ENCODE data around the gene CCL16. TPM values are rescaled to one million over a fixed set of nuclear protein-coding genes. Genes with fewer than 3 reads are reported as not detected.

The CCL16 gene
- total and polyA plus RNA-seq, 3 donors from 2014 or later: 0.24 TPM; not detected in 2

- no peak for TF ChIP-seq CTCF (IDR thresholded peaks at IDR 0.05)
- no peak for TF ChIP-seq POLR2A (IDR thresholded peaks at IDR 0.05)
- Histone ChIP-seq H3K36me3 (ENCODE audit: low read depth, missing control alignments) (no peaks in the 10 kb centered on the region), H3K4me1 (no peaks in the 10 kb centered on the region), H3K27me3 (no peaks in the 10 kb centered on the region), H3K9me3 (no peaks in the 10 kb centered on the region), H3K4me3 (no peak overlapping the region), H3K27ac (no peak overlapping the region)
- WGBS, 2 donors: 85 to 95% methylated on average over 2 of the region's 2 CpGs
- intact Hi-C loops (cut with DNase I; ENCODE audit: low total_unique reads): no loop called here
- DNase-seq: no peak
These were observed 9.8 kb upstream of the CCL16 start for GRCh38 chr17:35991075-35991474.

DNA sequence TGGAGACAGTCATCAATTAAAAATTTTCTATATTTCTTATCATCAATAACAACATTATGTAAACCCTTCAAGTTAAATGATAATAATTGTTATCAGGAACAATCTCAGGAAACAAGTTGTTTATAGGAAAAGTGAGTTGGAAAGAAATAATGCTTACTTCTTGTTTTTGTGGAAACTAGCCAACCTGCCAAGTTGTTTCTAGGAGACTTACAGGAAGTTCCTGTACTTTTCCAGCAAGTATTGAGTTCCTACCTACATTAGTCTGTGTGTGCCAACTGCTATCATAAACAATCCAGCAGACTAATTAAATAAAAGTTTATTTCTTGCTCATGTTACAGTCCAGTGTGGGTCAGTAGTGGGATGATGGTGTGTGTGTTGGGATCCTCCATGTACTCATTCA, 6.9 kb upstream of the CCL16 start:
- no peaks in the 10 kb centered on the region for H3K27me3 ChIP-seq
- H3K27ac ChIP-seq: no peak overlapping the region
- intact Hi-C loops (cut with DNase I; ENCODE audit: low total_unique reads): no loop called here
- no peaks in the 10 kb centered on the region for H3K4me1 ChIP-seq
- H3K4me3 ChIP-seq: no peak overlapping the region
- DNase-seq: no peak
- no peaks in the 10 kb centered on the region for H3K36me3 ChIP-seq (ENCODE audit: low read depth, missing control alignments)
- no peaks in the 10 kb centered on the region for H3K9me3 ChIP-seq
- TF ChIP-seq CTCF (IDR thresholded peaks at IDR 0.05) (no peak), POLR2A (IDR thresholded peaks at IDR 0.05) (no peak)

- Histone ChIP-seq H3K9me3 (no peaks in the 10 kb centered on the region), H3K27ac (no peak within 1 kb of the TSS), H3K27me3 (no peaks in the 10 kb centered on the region), H3K36me3 (ENCODE audit: low read depth, missing control alignments) (no peaks in the 10 kb centered on the region), H3K4me3 (no peak within 1 kb of the TSS), H3K4me1 (no peaks in the 10 kb centered on the region)
- TF ChIP-seq POLR2A (IDR thresholded peaks at IDR 0.05) (no peak), CTCF (IDR thresholded peaks at IDR 0.05) (no peak)
- intact Hi-C loops (cut with DNase I; ENCODE audit: low total_unique reads): no loop called here
- 61 to 76% methylated on average over 1 of the region's 1 CpG for WGBS, 2 donors
- DNase-seq: no peak
These were observed 5.3 kb upstream of the CCL16 start, which contains the start of gene CCL14 for GRCh38 chr17:35986643-35987042. CCL14 (minus strand) TSS chr17:35986729; CDS start chr17:35986649, 80 bp downstream.

- Histone ChIP-seq H3K4me3 (no peak overlapping the region), H3K36me3 (ENCODE audit: low read depth, missing control alignments) (no peaks in the 10 kb centered on the region), H3K4me1 (no peaks in the 10 kb centered on the region), H3K27me3 (no peaks in the 10 kb centered on the region), H3K9me3 (no peaks in the 10 kb centered on the region), H3K27ac (no peak overlapping the region)
- TF ChIP-seq CTCF (IDR thresholded peaks at IDR 0.05) (no peak), POLR2A (IDR thresholded peaks at IDR 0.05) (no peak)
- WGBS, 2 donors: 94 to 98% methylated on average over 6 of the region's 6 CpGs
- DNase-seq: no peak
- intact Hi-C loops (cut with DNase I; ENCODE audit: low total_unique reads): no loop called here
These were observed 2.8 kb upstream of the CCL16 start for GRCh38 chr17:35984140-35984539.

- WGBS, 2 donors: 93 to 96% methylated on average over 2 to 3 of the region's 3 CpGs
- intact Hi-C loops (cut with DNase I; ENCODE audit: low total_unique reads): no loop called here
- TF ChIP-seq POLR2A (IDR thresholded peaks at IDR 0.05) (no peak), CTCF (IDR thresholded peaks at IDR 0.05) (no peak)
- DNase-seq: no peak
- Histone ChIP-seq H3K4me1 (no peaks in the 10 kb centered on the region), H3K27me3 (no peaks in the 10 kb centered on the region), H3K27ac (no peak overlapping the region), H3K9me3 (no peaks in the 10 kb centered on the region), H3K36me3 (ENCODE audit: low read depth, missing control alignments) (no peaks in the 10 kb centered on the region), H3K4me3 (no peak overlapping the region)
These were observed 1.3 kb upstream of the CCL16 start for GRCh38 chr17:35982409-35983191.
